Stomach (tissue), 9 donors: Measurements from ENCODE around the gene SALL1. TPM values are rescaled to one million over a fixed set of nuclear protein-coding genes. Genes with fewer than 3 reads are reported as not detected.

ENCODE experiments used
- DNase-seq, 2 donors: peaks; one replicate each; pipeline versions ENCODE4 v3.0.0 to v3.0.0-alpha.2; 2013 to 2019
- H3K27ac ChIP-seq, 5 donors: fragments of 200-600 bp in 4 of 5; sonication (generic) in 4 of 5; one replicate each; pipeline ENCODE4 v1.5.1; 2013 to 2019; ENCODE audit warnings: mild to moderate bottlenecking in 1 of 5, moderate library complexity in 1 of 5
- H3K27me3 ChIP-seq, 3 donors: fragments of 200-600 bp; sonication (generic); one replicate each; pipeline ENCODE4 v1.5.1; 2017 to 2019; ENCODE audit warnings: mixed run types in 1 of 3
- H3K36me3 ChIP-seq, 4 donors: fragments of 200-600 bp; sonication (generic); 1 replicate in 3 of 4; 2 replicates in 1 of 4; pipeline ENCODE4 v1.5.1; 2016 to 2019
- H3K4me1 ChIP-seq, 4 donors: fragments of 200-600 bp; sonication (generic); one replicate each; pipeline ENCODE4 v1.5.1; 2016 to 2019
- H3K4me3 ChIP-seq, 4 donors: fragments of 200-600 bp; sonication (generic) in 3 of 4; one replicate each; pipeline ENCODE4 v1.5.1; 2016 to 2019; ENCODE audit warnings: mild to moderate bottlenecking in 1 of 4
- H3K9me3 ChIP-seq, 4 donors: fragments of 200-600 bp; sonication (generic); one replicate each; pipeline ENCODE4 v1.5.1; 2016 to 2019
- CTCF ChIP-seq, 7 experiments: fragments of 450-650 bp in 4 of 7; fragments of 200-600 bp in 3 of 7; sonication (generic) in 3 of 7; IDR thresholded peaks; one replicate each; pipeline ENCODE4 v1.5.1; 2016 to 2019; ENCODE audit warnings: antibody characterized with exemption in 7 of 7, control low read depth in 2 of 7, mild to moderate bottlenecking in 1 of 7
- EP300 ChIP-seq: sonication (generic); formaldehyde crosslinking; IDR thresholded peaks from one replicate; pipeline ENCODE4 v1.6.1; 2017; ENCODE audit warnings: antibody characterized with exemption
- POLR2A ChIP-seq, 4 donors: fragments of 450-650 bp; IDR thresholded peaks; one replicate each; pipeline ENCODE4 v1.6.1; 2016; ENCODE audit warnings: antibody characterized with exemption in 4 of 4, control low read depth in 2 of 4, mild to moderate bottlenecking in 1 of 4, moderate library complexity in 1 of 4
- POLR2AphosphoS5 ChIP-seq, 3 donors: sonication (generic); formaldehyde crosslinking; IDR thresholded peaks; one replicate each; pipeline ENCODE4 v1.6.1; 2016; ENCODE audit warnings: antibody characterized with exemption in 3 of 3
- WGBS, 5 donors: extraction: QIAGEN DNeasy Blood & Tissue Kit in 3 of 5; methylation state at CpG; one replicate each; pipeline versions ENCODE4 v1.1.5 to v1.1.7; 2013 to 2018; 5-methylcytosine and 5-hydroxymethylcytosine counted together
- intact Hi-C: fragments of 100-400 bp; cut with DNase I; formaldehyde crosslinking; loops from one replicate; pipeline ENCODE4 v1.15.1; 2023; ENCODE audit warnings: low total_unique reads
- polyA plus RNA-seq, 3 donors: library from polyadenylated mRNA; stranded (reverse); fragments of 200-250 nt; gene quantifications; one replicate each; pipeline ENCODE4 v1.2.3, GENCODE V29; 2013
- total RNA-seq, 5 donors: library from RNA; depleted of rRNA; stranded (reverse); fragments of >200 nt; gene quantifications; one replicate each; pipeline versions ENCODE4 v1.1.0 to v1.2.3, GENCODE V29; 2014 to 2016
- donor health status: healthy with polysubstance abuse.
- donor health status: Bipolar disorder and iron deficiency.
- donor health status: healthy.

SALL1 gene
- total and polyA plus RNA-seq, 8 donors, result 0.43 to 6.3 (median 0.97) TPM; not detected in 2

DNA sequence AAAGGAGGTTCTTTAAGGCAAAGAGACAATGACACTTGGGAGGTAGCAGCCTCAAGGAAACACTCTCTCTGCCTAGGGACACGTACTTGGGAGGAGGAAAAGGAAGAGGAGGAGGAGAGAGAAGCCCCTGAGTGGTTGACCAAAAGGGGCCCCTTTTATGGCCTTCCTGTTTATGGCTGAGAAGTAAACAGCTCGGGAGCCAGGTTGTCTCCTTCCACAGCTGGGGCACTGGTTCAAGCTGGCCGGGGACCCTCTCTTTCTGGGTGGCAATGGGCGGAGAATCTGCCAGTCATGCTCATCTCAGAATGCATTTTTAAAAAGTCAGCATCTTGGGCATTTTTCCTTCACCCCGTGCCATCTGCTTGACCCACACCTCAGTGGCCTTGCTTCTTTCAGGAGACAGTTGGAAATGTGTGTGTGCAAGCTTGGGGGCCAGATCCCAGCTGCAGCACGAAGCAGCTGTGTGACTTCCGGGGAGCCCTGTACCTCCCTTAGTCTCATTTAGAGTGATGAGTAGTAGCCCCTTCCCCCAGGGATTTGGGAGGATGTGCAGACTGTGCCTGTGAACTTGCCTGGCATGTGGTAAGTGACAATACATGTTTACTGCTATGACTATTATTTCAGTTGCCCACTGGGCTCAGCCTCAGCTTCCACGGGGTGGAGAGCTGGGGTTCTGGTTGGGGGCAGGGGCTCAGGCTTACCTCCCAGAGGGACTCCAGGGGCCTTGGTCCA lies 33.8 kb upstream of the SALL1 start:
- no peak overlapping the region for H3K27ac ChIP-seq
- WGBS, 5 donors, result 23 to 30% (median 29%) methylated on average over 5 to 8 of the region's 8 CpGs

GRCh38 chr16:51181503-51181811 lies 30.4 kb upstream of the SALL1 start:
- peak in 1 of 2 donors; percentile 9 for DNase-seq
- Histone ChIP-seq H3K9me3 (no peaks in the 10 kb centered on the region), H3K36me3 (no peaks in the 10 kb centered on the region), H3K27ac (no peak overlapping the region), H3K27me3 (peaks cover 0 to 13% (median 4%) of the 10 kb centered on the region in 3 donors), H3K4me3 (no peak overlapping the region), H3K4me1 (no peaks in the 10 kb centered on the region)
- TF ChIP-seq POLR2AphosphoS5 (IDR thresholded peaks at IDR 0.05), result no peak
- TF ChIP-seq CTCF (IDR thresholded peaks at IDR 0.05), result no peak
- no peak for TF ChIP-seq POLR2A (IDR thresholded peaks at IDR 0.05)
- no peak for TF ChIP-seq EP300
- 26 to 42% (median 34%) methylated on average over 4 of the region's 4 CpGs for WGBS, 5 donors
- intact Hi-C loops, result no loop called here

More for the DNA sequence above, 33.8 kb upstream of the SALL1 start:
- Histone ChIP-seq H3K36me3 (no peaks in the 10 kb centered on the region), H3K4me3 (no peak overlapping the region), H3K27me3 (peaks cover 0 to 20% (median 4%) of the 10 kb centered on the region in 3 donors), H3K9me3 (no peaks in the 10 kb centered on the region), H3K4me1 (no peaks in the 10 kb centered on the region)
- TF ChIP-seq POLR2A (IDR thresholded peaks at IDR 0.05) (no peak), EP300 (no peak), CTCF (IDR thresholded peaks at IDR 0.05) (no peak), POLR2AphosphoS5 (IDR thresholded peaks at IDR 0.05) (no peak)
- DNase-seq, result peak in 1 of 2 donors; percentile 14
- intact Hi-C loops, result no loop called here

- TF ChIP-seq POLR2AphosphoS5 (IDR thresholded peaks at IDR 0.05) (no peak), EP300 (no peak), POLR2A (IDR thresholded peaks at IDR 0.05) (no peak), CTCF (IDR thresholded peaks at IDR 0.05) (no peak)
- no peak for DNase-seq
- H3K27ac ChIP-seq, result no peak overlapping the region
- intact Hi-C loops, result no loop called here
- H3K27me3 ChIP-seq, result peaks cover 0 to 13% (median 4%) of the 10 kb centered on the region in 3 donors
- no peaks in the 10 kb centered on the region for H3K4me1 ChIP-seq
- H3K9me3 ChIP-seq, result no peaks in the 10 kb centered on the region
- H3K4me3 ChIP-seq, result no peak overlapping the region
- WGBS, 5 donors, result 60 to 76% (median 67%) methylated on average over 4 of the region's 4 CpGs
- H3K36me3 ChIP-seq, result no peaks in the 10 kb centered on the region
Measured at GRCh38 chr16:51180719-51181502, 29.8 kb upstream of the SALL1 start.

DNA sequence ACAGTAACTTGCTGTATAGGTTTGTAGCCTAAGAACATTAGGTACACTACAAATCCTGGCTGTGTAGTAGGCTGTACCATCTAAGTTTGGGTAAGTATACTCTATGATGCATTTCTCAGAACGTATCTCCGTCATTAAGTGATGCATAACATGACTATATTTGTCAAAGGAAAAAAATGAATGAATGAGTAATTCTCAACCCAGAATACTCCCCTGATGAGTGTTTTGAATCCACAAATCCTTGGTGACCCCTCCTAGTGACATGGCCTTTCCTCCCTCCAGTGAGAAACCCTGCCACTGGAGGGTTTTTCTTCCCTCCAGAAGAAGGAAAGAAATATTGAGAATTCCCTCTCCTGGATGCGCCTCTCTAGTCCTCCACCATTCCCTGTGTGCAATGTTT lies 24.0 kb upstream of the SALL1 start:
- intact Hi-C loops, result no loop called here
- Histone ChIP-seq H3K4me3 (no peak overlapping the region), H3K27me3 (peaks cover 0 to under 1% (median 0%) of the 10 kb centered on the region in 3 donors), H3K9me3 (peaks cover 0 to 3% (median 0%) of the 10 kb centered on the region in 4 donors), H3K4me1 (no peaks in the 10 kb centered on the region), H3K27ac (no peak overlapping the region), H3K36me3 (no peaks in the 10 kb centered on the region)
- no peak for DNase-seq
- 82 to 93% (median 89%) methylated on average over 3 of the region's 3 CpGs for WGBS, 5 donors
- no peak for TF ChIP-seq EP300
- TF ChIP-seq POLR2A (IDR thresholded peaks at IDR 0.05), result no peak
- no peak for TF ChIP-seq CTCF (IDR thresholded peaks at IDR 0.05)
- TF ChIP-seq POLR2AphosphoS5 (IDR thresholded peaks at IDR 0.05), result no peak
